Measurements from ENCODE around the gene MICB.

MICB gene

DNA sequence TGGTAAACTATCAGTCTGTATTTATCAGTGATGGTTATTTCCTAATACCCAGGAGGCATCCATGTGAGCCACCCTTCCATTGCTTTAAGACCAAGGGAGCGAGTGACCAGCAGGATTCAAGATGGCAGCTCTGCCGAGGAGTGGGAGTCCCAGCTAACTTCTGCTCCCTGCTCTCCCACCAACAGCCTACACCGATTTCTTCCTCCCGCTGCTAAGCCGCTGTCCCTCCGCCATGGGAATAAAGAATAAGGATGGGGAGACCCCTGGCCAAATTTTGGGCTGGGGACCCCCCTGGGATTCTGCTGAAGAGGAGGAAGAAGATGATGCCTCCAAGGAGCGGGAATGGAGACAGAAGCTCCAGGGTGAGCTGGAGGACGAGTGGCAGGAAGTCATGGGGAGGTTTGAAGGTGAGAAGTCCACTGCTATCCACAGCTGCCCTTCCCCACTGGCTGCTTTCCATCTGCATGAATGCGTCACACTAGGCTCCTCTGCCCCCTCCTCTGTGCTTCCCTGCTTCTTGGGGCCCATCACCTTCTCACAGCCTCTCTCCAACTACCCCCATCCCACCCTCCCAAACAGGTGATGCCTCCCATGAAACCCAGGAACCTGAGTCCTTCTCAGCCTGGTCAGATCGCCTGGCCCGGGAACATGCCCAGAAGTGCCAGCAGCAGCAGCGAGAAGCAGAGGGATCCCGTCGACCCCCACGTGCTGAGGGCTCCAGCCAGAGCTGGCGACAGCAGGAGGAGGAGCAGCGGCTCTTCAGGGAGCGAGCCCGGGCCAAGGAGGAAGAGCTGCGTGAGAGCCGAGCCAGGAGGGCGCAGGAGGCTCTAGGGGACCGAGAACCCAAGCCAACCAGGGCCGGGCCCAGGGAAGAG, 59.7 kb downstream of the MICB start:
- no peak overlapping the region for H2AFZ ChIP-seq (ENCODE audit: low read length)
- no peak for DNase-seq
- peaks cover 32% of the 10 kb centered on the region for H3K4me1 ChIP-seq (ENCODE audit: low read length)
- H3F3A ChIP-seq (ENCODE audit: insufficient read depth, low read length), result peaks cover 15% of the 10 kb centered on the region
- H3K4me3 ChIP-seq (ENCODE audit: low read length), result no peak overlapping the region
- H3K79me2 ChIP-seq (ENCODE audit: low read length), result no peaks in the 10 kb centered on the region
- H4K20me1 ChIP-seq (ENCODE audit: insufficient read depth, low read length), result peaks cover 10% of the 10 kb centered on the region; the same call in 1 of the 2 replicates
- no peaks in the 10 kb centered on the region for H3K9me2 ChIP-seq (replicated peaks; ENCODE audit: insufficient read depth, low read length)
- TF ChIP-seq, protein P1, sequence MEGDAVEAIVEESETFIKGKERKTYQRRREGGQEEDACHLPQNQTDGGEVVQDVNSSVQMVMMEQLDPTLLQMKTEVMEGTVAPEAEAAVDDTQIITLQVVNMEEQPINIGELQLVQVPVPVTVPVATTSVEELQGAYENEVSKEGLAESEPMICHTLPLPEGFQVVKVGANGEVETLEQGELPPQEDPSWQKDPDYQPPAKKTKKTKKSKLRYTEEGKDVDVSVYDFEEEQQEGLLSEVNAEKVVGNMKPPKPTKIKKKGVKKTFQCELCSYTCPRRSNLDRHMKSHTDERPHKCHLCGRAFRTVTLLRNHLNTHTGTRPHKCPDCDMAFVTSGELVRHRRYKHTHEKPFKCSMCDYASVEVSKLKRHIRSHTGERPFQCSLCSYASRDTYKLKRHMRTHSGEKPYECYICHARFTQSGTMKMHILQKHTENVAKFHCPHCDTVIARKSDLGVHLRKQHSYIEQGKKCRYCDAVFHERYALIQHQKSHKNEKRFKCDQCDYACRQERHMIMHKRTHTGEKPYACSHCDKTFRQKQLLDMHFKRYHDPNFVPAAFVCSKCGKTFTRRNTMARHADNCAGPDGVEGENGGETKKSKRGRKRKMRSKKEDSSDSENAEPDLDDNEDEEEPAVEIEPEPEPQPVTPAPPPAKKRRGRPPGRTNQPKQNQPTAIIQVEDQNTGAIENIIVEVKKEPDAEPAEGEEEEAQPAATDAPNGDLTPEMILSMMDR (IDR thresholded peaks at IDR 0.05; ENCODE audit: low read length), result no peak
- TF ChIP-seq EZH2 (optimal IDR thresholded peaks at IDR 0.05; ENCODE audit: low read depth, low read length) (no peak), EZH2phosphoT487 (IDR thresholded peaks at IDR 0.05; ENCODE audit: low read length) (no peak)
- no peaks in the 10 kb centered on the region for H3K36me3 ChIP-seq (replicated peaks; ENCODE audit: insufficient read depth, low read length)
- H3K9ac ChIP-seq (ENCODE audit: low read length), result no peak overlapping the region
- H3K27ac ChIP-seq (ENCODE audit: low read length), result no peak overlapping the region
- no peaks in the 10 kb centered on the region for H3K9me3 ChIP-seq (replicated peaks; ENCODE audit: insufficient read depth, low read length)
- H3K4me2 ChIP-seq (ENCODE audit: low read depth, low read length), result no peak overlapping the region
- H3K27me3 ChIP-seq (replicated peaks; ENCODE audit: insufficient read depth, low read length), result 0 out of 2 replicates have a peak, but pooled peaks cover 7% of the 10 kb centered on the region

DNA sequence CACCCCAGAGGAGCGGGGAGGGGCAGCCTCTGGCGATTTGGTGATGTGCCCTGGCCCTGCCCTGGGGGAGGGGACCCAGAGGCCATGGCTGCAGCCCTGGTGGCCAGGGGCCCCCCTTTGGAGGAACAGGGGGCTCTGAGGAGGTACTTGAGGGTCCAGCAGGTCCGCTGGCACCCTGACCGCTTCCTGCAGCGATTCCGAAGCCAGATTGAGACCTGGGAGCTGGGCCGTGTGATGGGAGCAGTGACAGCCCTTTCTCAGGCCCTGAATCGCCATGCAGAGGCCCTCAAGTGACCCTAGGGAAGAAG, 60.3 kb downstream of the MICB start:
- Histone ChIP-seq H3K36me3 (replicated peaks; ENCODE audit: insufficient read depth, low read length) (no peaks in the 10 kb centered on the region), H3K4me3 (ENCODE audit: low read length) (no peak overlapping the region), H3K4me1 (ENCODE audit: low read length) (peaks cover 32% of the 10 kb centered on the region)

DNA sequence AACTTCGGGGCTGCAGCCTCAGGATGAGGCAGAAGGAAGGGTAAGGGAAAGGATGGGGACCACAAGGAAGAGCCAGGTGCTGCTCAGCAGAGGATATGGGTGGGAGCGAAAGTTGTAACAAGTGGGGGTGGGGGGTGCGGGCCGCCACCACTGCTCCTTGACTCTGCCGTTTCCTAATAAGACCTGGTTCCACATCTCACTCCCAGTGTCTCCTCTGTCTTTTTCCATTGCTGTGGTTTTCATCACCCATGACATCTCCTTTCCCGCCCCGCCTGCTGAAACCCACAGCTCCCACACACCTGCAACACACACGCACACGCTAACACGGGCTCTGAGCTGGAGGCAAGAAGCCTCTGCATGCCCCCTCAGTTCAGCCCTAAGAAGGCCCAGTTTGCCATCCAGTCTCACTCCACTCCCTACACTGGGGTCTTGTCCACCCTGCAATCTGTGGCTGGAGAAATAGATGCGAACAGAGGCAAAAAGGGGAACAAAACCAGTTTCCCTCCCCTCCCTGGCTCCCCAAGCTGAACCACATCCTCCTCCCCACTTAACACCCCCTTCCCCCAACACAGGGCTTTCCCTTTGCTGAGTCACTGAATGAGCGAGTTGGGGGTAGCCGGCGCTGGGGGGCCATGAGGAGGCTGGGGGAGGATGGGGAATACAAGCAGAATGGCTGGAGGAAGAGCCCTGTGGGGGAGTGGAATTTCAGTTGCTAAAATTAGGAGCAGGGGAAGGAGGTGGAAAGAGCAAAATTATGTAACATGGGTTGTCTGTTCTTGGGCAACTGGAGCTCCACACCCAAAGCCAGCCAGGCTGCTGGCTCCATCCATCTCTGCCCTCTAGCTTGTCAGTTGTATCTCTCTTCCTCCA, 60.9 kb downstream of the MICB start:
- peak overlapping the region; percentile 67 for H3K4me2 ChIP-seq (ENCODE audit: low read depth, low read length)
- peaks cover 10% of the 10 kb centered on the region; the same call in 1 of the 2 replicates for H4K20me1 ChIP-seq (ENCODE audit: insufficient read depth, low read length)
- TF ChIP-seq EZH2 (optimal IDR thresholded peaks at IDR 0.05; ENCODE audit: low read depth, low read length) (no peak), EZH2phosphoT487 (IDR thresholded peaks at IDR 0.05; ENCODE audit: low read length) (no peak)
- TF ChIP-seq, protein P1 (IDR thresholded peaks at IDR 0.05; ENCODE audit: low read length), result no peak
- 0 out of 2 replicates have a peak, but pooled peaks cover 7% of the 10 kb centered on the region for H3K27me3 ChIP-seq (replicated peaks; ENCODE audit: insufficient read depth, low read length)
- no peak overlapping the region for H2AFZ ChIP-seq (ENCODE audit: low read length)
- peaks cover 15% of the 10 kb centered on the region for H3F3A ChIP-seq (ENCODE audit: insufficient read depth, low read length)
- no peak overlapping the region for H3K4me3 ChIP-seq (ENCODE audit: low read length)
- no peak for DNase-seq
- H3K9me2 ChIP-seq (replicated peaks; ENCODE audit: insufficient read depth, low read length), result no peaks in the 10 kb centered on the region
- H3K4me1 ChIP-seq (ENCODE audit: low read length), result peaks cover 32% of the 10 kb centered on the region
- H3K9me3 ChIP-seq (replicated peaks; ENCODE audit: insufficient read depth, low read length), result no peaks in the 10 kb centered on the region
- no peaks in the 10 kb centered on the region for H3K36me3 ChIP-seq (replicated peaks; ENCODE audit: insufficient read depth, low read length)
- H3K9ac ChIP-seq (ENCODE audit: low read length), result no peak overlapping the region
- H3K27ac ChIP-seq (ENCODE audit: low read length), result no peak overlapping the region
- no peaks in the 10 kb centered on the region for H3K79me2 ChIP-seq (ENCODE audit: low read length)

More for the DNA sequence above, 60.3 kb downstream of the MICB start:
- no peak overlapping the region for H3K27ac ChIP-seq (ENCODE audit: low read length)
- 0 out of 2 replicates have a peak, but pooled peaks cover 7% of the 10 kb centered on the region for H3K27me3 ChIP-seq (replicated peaks; ENCODE audit: insufficient read depth, low read length)
- no peak for DNase-seq
- peaks cover 10% of the 10 kb centered on the region; the same call in 1 of the 2 replicates for H4K20me1 ChIP-seq (ENCODE audit: insufficient read depth, low read length)
- no peaks in the 10 kb centered on the region for H3K9me3 ChIP-seq (replicated peaks; ENCODE audit: insufficient read depth, low read length)
- no peak overlapping the region for H3K9ac ChIP-seq (ENCODE audit: low read length)
- peaks cover 15% of the 10 kb centered on the region for H3F3A ChIP-seq (ENCODE audit: insufficient read depth, low read length)
- no peaks in the 10 kb centered on the region for H3K79me2 ChIP-seq (ENCODE audit: low read length)
- no peak for TF ChIP-seq EZH2phosphoT487 (IDR thresholded peaks at IDR 0.05; ENCODE audit: low read length)
- no peak overlapping the region for H3K4me2 ChIP-seq (ENCODE audit: low read depth, low read length)
- H3K9me2 ChIP-seq (replicated peaks; ENCODE audit: insufficient read depth, low read length), result no peaks in the 10 kb centered on the region
- no peak overlapping the region for H2AFZ ChIP-seq (ENCODE audit: low read length)

Data from MM.1S (cell line).